HPDE6-E6E7 (cell line): ENCODE results near the gene GDPGP1.
A peak's percentile ranks its signal among the peaks of the same experiment; 100 is the strongest.
"Not testable (repeated sequence)": the region's sequence is repeated elsewhere in the genome, so short reads cannot be mapped to it uniquely, and the experiment has no call there.

Source experiments
- DNase-seq: peaks from one replicate; pipeline ENCODE4 v3.0.0; 2011; ENCODE audit warnings: missing footprints; ENCODE audit errors: extremely low spot score

GDPGP1 gene

GRCh38 chr15:90234096-90234988, at the start of gene GDPGP1:
Gene GDPGP1, plus strand, starts transcription at chr15:90234209. Its CDS starts 6,700 bp downstream, at chr15:90240909.
- DNase-seq: peak; percentile 95

- no peak for DNase-seq
Measured at GRCh38 chr15:90184786-90185704, 49.0 kb upstream of the GDPGP1 start.

- no peak for DNase-seq
Measured at GRCh38 chr15:90187257-90187868, 46.6 kb upstream of the GDPGP1 start.

- not testable (repeated sequence) for DNase-seq
Measured at GRCh38 chr15:90188065-90188464, 45.9 kb upstream of the GDPGP1 start.

- no peak for DNase-seq
Measured at GRCh38 chr15:90188914-90189748, 44.9 kb upstream of the GDPGP1 start.

GRCh38 chr15:90189781-90190467, 44.1 kb upstream of the GDPGP1 start:
- DNase-seq: no peak

GRCh38 chr15:90190606-90191343, 43.2 kb upstream of the GDPGP1 start:
- peak; percentile 92 for DNase-seq

GRCh38 chr15:90191344-90191687, 42.7 kb upstream of the GDPGP1 start:
- no peak for DNase-seq

- DNase-seq: no peak
Measured at GRCh38 chr15:90191794-90192509, 42.1 kb upstream of the GDPGP1 start.

- DNase-seq: no peak
Measured at GRCh38 chr15:90192961-90193786, 40.8 kb upstream of the GDPGP1 start.

- DNase-seq: no peak
Measured at GRCh38 chr15:90194655-90195054, 39.4 kb upstream of the GDPGP1 start.

- no peak for DNase-seq
Measured at GRCh38 chr15:90200534-90201129, 33.4 kb upstream of the GDPGP1 start.

- peak; percentile 70 for DNase-seq
Measured at GRCh38 chr15:90201130-90201943, 32.7 kb upstream of the GDPGP1 start, which contains the start of gene SEMA4B. Gene SEMA4B, plus strand, starts transcription at chr15:90201330. Its CDS starts 249 bp downstream, at chr15:90201579.

- no peak for DNase-seq
Measured at GRCh38 chr15:90201944-90202375, 32.0 kb upstream of the GDPGP1 start.

GRCh38 chr15:90202929-90203328, 31.1 kb upstream of the GDPGP1 start:
- no peak for DNase-seq

GRCh38 chr15:90203473-90203872, 30.5 kb upstream of the GDPGP1 start:
- no peak for DNase-seq

GRCh38 chr15:90203922-90204321, 30.1 kb upstream of the GDPGP1 start:
- no peak for DNase-seq
